Gastrocnemius medialis (tissue), 4 donors: Measurements from ENCODE around the gene CELSR2.

Experiments used
- POLR2A ChIP-seq, 2 donors: fragments of 450-650 bp; IDR thresholded peaks; one replicate each; pipeline ENCODE4 v1.6.1; 2017; ENCODE audit warnings: antibody characterized with exemption in 2 of 2, mild to moderate bottlenecking in 2 of 2, moderate library complexity in 2 of 2
- TF ChIP-seq, protein P1 (sequence below), 5 experiments: fragments of 450-650 bp in 3 of 5; fragments of 200-600 bp in 2 of 5; sonication (generic) in 2 of 5; IDR thresholded peaks in 4 of 5; conservative IDR thresholded peaks in 1 of 5; 1 replicate in 4 of 5; 2 replicates in 1 of 5; pipeline ENCODE4 v1.5.1; 2016 to 2019; ENCODE audit warnings: antibody characterized with exemption in 5 of 5, mild to moderate bottlenecking in 3 of 5, moderate library complexity in 3 of 5

GRCh38 chr1:109231066-109231465, 18.3 kb upstream of the CELSR2 start:
- TF ChIP-seq, protein P1, sequence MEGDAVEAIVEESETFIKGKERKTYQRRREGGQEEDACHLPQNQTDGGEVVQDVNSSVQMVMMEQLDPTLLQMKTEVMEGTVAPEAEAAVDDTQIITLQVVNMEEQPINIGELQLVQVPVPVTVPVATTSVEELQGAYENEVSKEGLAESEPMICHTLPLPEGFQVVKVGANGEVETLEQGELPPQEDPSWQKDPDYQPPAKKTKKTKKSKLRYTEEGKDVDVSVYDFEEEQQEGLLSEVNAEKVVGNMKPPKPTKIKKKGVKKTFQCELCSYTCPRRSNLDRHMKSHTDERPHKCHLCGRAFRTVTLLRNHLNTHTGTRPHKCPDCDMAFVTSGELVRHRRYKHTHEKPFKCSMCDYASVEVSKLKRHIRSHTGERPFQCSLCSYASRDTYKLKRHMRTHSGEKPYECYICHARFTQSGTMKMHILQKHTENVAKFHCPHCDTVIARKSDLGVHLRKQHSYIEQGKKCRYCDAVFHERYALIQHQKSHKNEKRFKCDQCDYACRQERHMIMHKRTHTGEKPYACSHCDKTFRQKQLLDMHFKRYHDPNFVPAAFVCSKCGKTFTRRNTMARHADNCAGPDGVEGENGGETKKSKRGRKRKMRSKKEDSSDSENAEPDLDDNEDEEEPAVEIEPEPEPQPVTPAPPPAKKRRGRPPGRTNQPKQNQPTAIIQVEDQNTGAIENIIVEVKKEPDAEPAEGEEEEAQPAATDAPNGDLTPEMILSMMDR (IDR thresholded peaks at IDR 0.05 in 4 of 5, conservative IDR thresholded peaks at IDR 0.05 in 1 of 5) = no peak
- no peak for TF ChIP-seq POLR2A (IDR thresholded peaks at IDR 0.05)
